Mucosa of descending colon (tissue), 3 donors: ENCODE measurements around the gene CACNA1C. TPM values are rescaled to one million over a fixed set of nuclear protein-coding genes. Genes with fewer than 3 reads are reported as not detected.

ENCODE experiments used
- ATAC-seq: fragments of 200-7000 bp; cut with Tn5 transposase; one replicate; pipeline ENCODE4 v1.9.1; 2020; ENCODE audit warnings: mild to moderate bottlenecking, moderate library complexity
- DNase-seq, 3 donors: peaks; one replicate each; pipeline ENCODE4 v3.0.0-alpha.2; 2020
- H3K36me3 ChIP-seq: fragments of 200-600 bp; one replicate; pipeline ENCODE4 v1.8.0; 2021; ENCODE audit warnings: low read depth, mild to moderate bottlenecking
- H3K4me1 ChIP-seq: fragments of 200-600 bp; one replicate; pipeline ENCODE4 v1.8.0; 2021; ENCODE audit warnings: low read depth, mild to moderate bottlenecking
- H3K4me3 ChIP-seq: fragments of 200-600 bp; one replicate; pipeline ENCODE4 v1.8.0; 2021; ENCODE audit warnings: mild to moderate bottlenecking
- H3K9me3 ChIP-seq: fragments of 200-600 bp; one replicate; pipeline ENCODE4 v1.8.0; 2021; ENCODE audit warnings: mild to moderate bottlenecking
- intact Hi-C, 2 donors: fragments of 100-400 bp; cut with DNase I in 1 of 2; cut with micrococcal nuclease in 1 of 2; formaldehyde crosslinking; loops; one replicate each; pipeline versions ENCODE4 v1.11.0 to v1.11.1; 2022; cut with DNase I, micrococcal nuclease
- total RNA-seq, 3 donors: library from RNA; stranded (reverse); fragmentation: NEBNext Ultra II Directional in 2 of 3; extraction: Animal tissue kit (Norgen Biotek cat#: 25700) in 2 of 3; gene quantifications; one replicate each; pipeline versions ENCODE4 v1.2.1 to v1.2.4, GENCODE V29; 2021 to 2023
- TF ChIP-seq, protein P1 (sequence below): fragments of 200-600 bp; IDR thresholded peaks from one replicate; pipeline ENCODE4 v1.8.0; 2022; ENCODE audit warnings: antibody characterized with exemption, mild to moderate bottlenecking
- donor health status: DM: no; HTN: no; CAD: no; lungs with moderate emphysema.
- donor health status: DM: no; HTN: no; CAD: no.
- donor health status: DM: no; HTN: yes; CAD: no.

CACNA1C gene
- total RNA-seq, 3 donors from 2014 or later, result 5.5 to 89.4 (median 9.2) TPM

GRCh38 chr12:2137711-2138110 lies 84.9 kb downstream of the CACNA1C start:
- peak; percentile 74 for ATAC-seq

GRCh38 chr12:2138294-2138693 lies 85.5 kb downstream of the CACNA1C start:
- DNase-seq (peak; percentile 11 to 53 (median 47)), ATAC-seq (peak; percentile 27)
- Histone ChIP-seq H3K4me3 (no peak overlapping the region), H3K36me3 (no peaks in the 10 kb centered on the region), H3K4me1 (peaks cover 21% of the 10 kb centered on the region), H3K9me3 (no peaks in the 10 kb centered on the region)
- intact Hi-C loops, result no loop called here
- TF ChIP-seq, protein P1, sequence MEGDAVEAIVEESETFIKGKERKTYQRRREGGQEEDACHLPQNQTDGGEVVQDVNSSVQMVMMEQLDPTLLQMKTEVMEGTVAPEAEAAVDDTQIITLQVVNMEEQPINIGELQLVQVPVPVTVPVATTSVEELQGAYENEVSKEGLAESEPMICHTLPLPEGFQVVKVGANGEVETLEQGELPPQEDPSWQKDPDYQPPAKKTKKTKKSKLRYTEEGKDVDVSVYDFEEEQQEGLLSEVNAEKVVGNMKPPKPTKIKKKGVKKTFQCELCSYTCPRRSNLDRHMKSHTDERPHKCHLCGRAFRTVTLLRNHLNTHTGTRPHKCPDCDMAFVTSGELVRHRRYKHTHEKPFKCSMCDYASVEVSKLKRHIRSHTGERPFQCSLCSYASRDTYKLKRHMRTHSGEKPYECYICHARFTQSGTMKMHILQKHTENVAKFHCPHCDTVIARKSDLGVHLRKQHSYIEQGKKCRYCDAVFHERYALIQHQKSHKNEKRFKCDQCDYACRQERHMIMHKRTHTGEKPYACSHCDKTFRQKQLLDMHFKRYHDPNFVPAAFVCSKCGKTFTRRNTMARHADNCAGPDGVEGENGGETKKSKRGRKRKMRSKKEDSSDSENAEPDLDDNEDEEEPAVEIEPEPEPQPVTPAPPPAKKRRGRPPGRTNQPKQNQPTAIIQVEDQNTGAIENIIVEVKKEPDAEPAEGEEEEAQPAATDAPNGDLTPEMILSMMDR, result no peak

More at GRCh38 chr12:2137711-2138110, 84.9 kb downstream of the CACNA1C start:
- TF ChIP-seq, protein P1, result no peak
- Histone ChIP-seq H3K4me1 (peaks cover 21% of the 10 kb centered on the region), H3K9me3 (no peaks in the 10 kb centered on the region), H3K4me3 (no peak overlapping the region), H3K36me3 (no peaks in the 10 kb centered on the region)
- intact Hi-C loops, result no loop called here
- DNase-seq, result peak in 2 of 3 donors; percentile 67 to 73

GRCh38 chr12:2138871-2139308 lies 86.1 kb downstream of the CACNA1C start:
- TF ChIP-seq, protein P1, result no peak
- H3K4me3 ChIP-seq, result no peak overlapping the region
- ATAC-seq, result peak; percentile 89
- no peaks in the 10 kb centered on the region for H3K9me3 ChIP-seq
- H3K4me1 ChIP-seq, result peaks cover 21% of the 10 kb centered on the region
- H3K36me3 ChIP-seq, result no peaks in the 10 kb centered on the region
- DNase-seq, result peak in 2 of 3 donors; percentile 54 to 59
- intact Hi-C loops, result no loop called here

GRCh38 chr12:2139651-2140050 lies 86.9 kb downstream of the CACNA1C start:
- Histone ChIP-seq H3K9me3 (no peaks in the 10 kb centered on the region), H3K36me3 (no peaks in the 10 kb centered on the region), H3K4me3 (no peak overlapping the region), H3K4me1 (peaks cover 21% of the 10 kb centered on the region)
- TF ChIP-seq, protein P1, result no peak
- intact Hi-C loops, result no loop called here
- DNase-seq, result no peak
- no peak for ATAC-seq

- TF ChIP-seq, protein P1, result no peak
- H3K9me3 ChIP-seq, result no peaks in the 10 kb centered on the region
- DNase-seq, result no peak
- ATAC-seq, result no peak
- H3K36me3 ChIP-seq, result no peaks in the 10 kb centered on the region
- intact Hi-C loops, result no loop called here
- no peak overlapping the region for H3K4me3 ChIP-seq
- peaks cover 21% of the 10 kb centered on the region for H3K4me1 ChIP-seq
These were observed 88.2 kb downstream of the CACNA1C start for GRCh38 chr12:2140858-2141519.
